K562 (cell line): ENCODE data around the gene GALNT18.

ENCODE experiments used
- BMI1 ChIP-seq: fragments of 150-350 bp; IDR thresholded peaks from 2 replicates; pipeline ENCODE4 v1.6.1; 2014; ENCODE audit warnings: low read length
- EP300 ChIP-seq: IDR thresholded peaks from 2 replicates; pipeline ENCODE4 v1.6.1; 2012; ENCODE audit warnings: low read length, improper control_type of control experiment
- FOXA3 ChIP-seq, 2 experiments: fragments of 450-650 bp in 1 of 2; sonication (generic) in 1 of 2; formaldehyde crosslinking; IDR thresholded peaks in 1 of 2; conservative IDR thresholded peaks in 1 of 2; 2 replicates each; pipeline versions ENCODE4 v1.4.0 to v1.8.0; 2020 to 2022; ENCODE audit warnings: mild to moderate bottlenecking in 2 of 2, missing genetic modification reagents in 1 of 2
- RFX5 ChIP-seq: IDR thresholded peaks from 2 replicates; pipeline ENCODE4 v1.6.1; 2011; ENCODE audit warnings: low read depth, mild to moderate bottlenecking, improper control_type of control experiment, low read length
- YY1 ChIP-seq, 3 experiments: IDR thresholded peaks; 2 replicates each; pipeline ENCODE4 v1.6.1; 2011; ENCODE audit warnings: low read length in 2 of 3, mild to moderate bottlenecking in 2 of 3, moderate library complexity in 2 of 3, borderline replicate concordance in 1 of 3, control low read depth in 1 of 3, low read depth in 1 of 3; ENCODE audit not compliant: insufficient read depth in 3 of 3, insufficient replicate concordance in 2 of 3, control insufficient read depth in 1 of 3, insufficient read length in 1 of 3; ENCODE audit errors: extremely low read depth in 1 of 3
- ZNF274 ChIP-seq: IDR thresholded peaks from 2 replicates; pipeline ENCODE4 v1.6.1; 2011; ENCODE audit warnings: low read depth, mild to moderate bottlenecking, low read length, moderate library complexity, borderline replicate concordance

DNA sequence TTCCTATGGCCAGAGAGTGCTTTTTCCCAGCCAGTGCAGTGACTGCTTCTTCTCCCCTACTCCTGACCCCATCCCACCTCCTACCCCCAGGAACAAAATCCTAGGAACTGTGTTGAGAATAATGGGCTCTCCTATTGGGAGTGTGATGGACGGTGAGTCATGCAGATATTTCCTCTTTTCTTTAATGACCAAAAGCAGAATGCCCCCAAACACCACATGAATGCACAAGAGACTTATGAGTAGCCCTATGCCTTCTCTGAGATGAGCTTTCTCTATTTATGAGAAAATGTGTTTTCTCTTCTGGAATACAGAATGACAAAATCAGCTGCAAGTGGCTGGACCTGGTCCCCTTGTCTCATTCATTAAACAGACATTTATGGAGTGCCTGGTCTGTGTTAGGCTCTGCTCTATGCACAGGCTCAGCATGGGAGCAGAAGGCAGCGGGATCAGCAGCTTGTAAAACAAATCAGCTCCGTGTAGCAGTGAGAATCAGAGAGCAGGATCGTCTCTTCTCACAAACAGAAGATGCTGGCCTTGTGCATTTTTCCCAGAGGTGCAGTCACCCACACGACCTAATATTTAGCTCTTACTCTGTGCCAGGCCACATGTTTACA lies 47.5 kb upstream of the GALNT18 start:
- TF ChIP-seq EP300: no peak
- TF ChIP-seq BMI1: no peak
- no peak for TF ChIP-seq RFX5
- TF ChIP-seq FOXA3 (CRISPR knock-in tag; conservative IDR thresholded peaks at IDR 0.05 in 1 of 2, IDR thresholded peaks at IDR 0.05 in 1 of 2): no peak
- no peak for TF ChIP-seq ZNF274
- TF ChIP-seq YY1 (IDR thresholded peaks at IDR 0.05; ENCODE audit: borderline replicate concordance in 1 of 3, control insufficient read depth in 1 of 3, extremely low read depth in 1 of 3, insufficient read depth in 3 of 3, insufficient read length in 1 of 3, insufficient replicate concordance in 2 of 3, low read depth in 1 of 3, low read length in 2 of 3): no peak
